Trophoblast cell (in vitro differentiated cells and primary cell): ENCODE measurements around the gene NLRC5.

Source experiments
- DNase-seq, 2 donors: peaks; one replicate each; pipeline ENCODE4 v3.0.0-alpha.2; 2016
- H2AFZ ChIP-seq: 2 replicates; pipeline ENCODE4 v1.6.1; 2013; ENCODE audit warnings: low read length, moderate library complexity, mild to moderate bottlenecking; ENCODE audit not compliant: insufficient read depth, poor library complexity
- H2AK5ac ChIP-seq: 2 replicates; pipeline ENCODE4 v1.6.1; 2013; ENCODE audit warnings: mild to moderate bottlenecking, low read length
- H2BK120ac ChIP-seq: 2 replicates; pipeline ENCODE4 v1.6.1; 2013; ENCODE audit warnings: low read length, mild to moderate bottlenecking, moderate library complexity; ENCODE audit not compliant: insufficient read depth, poor library complexity
- H2BK12ac ChIP-seq: 2 replicates; pipeline ENCODE4 v1.6.1; 2013; ENCODE audit warnings: mild to moderate bottlenecking, low read length, moderate library complexity
- H2BK5ac ChIP-seq: 2 replicates; pipeline ENCODE4 v1.6.1; 2013; ENCODE audit warnings: low read length, low read depth, moderate library complexity, mild to moderate bottlenecking; ENCODE audit not compliant: poor library complexity
- H3K14ac ChIP-seq: 2 replicates; pipeline ENCODE4 v1.6.1; 2013; ENCODE audit warnings: mild to moderate bottlenecking, low read length
- H3K18ac ChIP-seq: 2 replicates; pipeline ENCODE4 v1.6.1; 2013; ENCODE audit warnings: mild to moderate bottlenecking, low read length
- H3K23ac ChIP-seq: 2 replicates; pipeline ENCODE4 v1.6.1; 2013; ENCODE audit warnings: low read length
- H3K27ac ChIP-seq: 2 replicates; pipeline ENCODE4 v1.5.1; 2013; ENCODE audit warnings: low read depth, mild to moderate bottlenecking, inconsistent platforms, low read length, moderate library complexity
- H3K27me3 ChIP-seq: 2 replicates; pipeline ENCODE4 v1.6.1; 2013; ENCODE audit warnings: inconsistent platforms, mild to moderate bottlenecking, low read length, moderate library complexity; ENCODE audit not compliant: insufficient read depth
- H3K36me3 ChIP-seq, 2 experiments: 1 replicate in 1 of 2; 2 replicates in 1 of 2; pipeline ENCODE4 v1.6.1; 2013; ENCODE audit warnings: low read length in 2 of 2, mild to moderate bottlenecking in 2 of 2, moderate library complexity in 1 of 2; ENCODE audit not compliant: insufficient read depth in 2 of 2, control insufficient read depth in 1 of 2
- H3K4ac ChIP-seq: 2 replicates; pipeline ENCODE4 v1.6.1; 2013; ENCODE audit warnings: low read depth, mild to moderate bottlenecking, low read length, moderate library complexity
- H3K4me1 ChIP-seq, 2 experiments: 1 replicate in 1 of 2; 2 replicates in 1 of 2; pipeline ENCODE4 v1.6.1; 2013; ENCODE audit warnings: low read length in 2 of 2, mild to moderate bottlenecking in 2 of 2, moderate library complexity in 1 of 2; ENCODE audit not compliant: insufficient read depth in 2 of 2, control insufficient read depth in 1 of 2
- H3K4me2 ChIP-seq: 2 replicates; pipeline ENCODE4 v1.6.1; 2013; ENCODE audit warnings: inconsistent platforms, mild to moderate bottlenecking, low read length, moderate library complexity
- H3K4me3 ChIP-seq: 2 replicates; pipeline ENCODE4 v1.5.1; 2013; ENCODE audit warnings: mild to moderate bottlenecking, low read depth, low read length, inconsistent platforms
- H3K79me1 ChIP-seq: one replicate; pipeline ENCODE4 v1.6.1; 2013; ENCODE audit warnings: low read length
- H3K79me2 ChIP-seq: 2 replicates; pipeline ENCODE4 v1.6.1; 2013; ENCODE audit warnings: low read length, mild to moderate bottlenecking; ENCODE audit not compliant: control insufficient read depth, insufficient read depth, poor library complexity
- H3K9ac ChIP-seq: 2 replicates; pipeline ENCODE4 v1.6.1; 2013; ENCODE audit warnings: mild to moderate bottlenecking, low read length
- H3K9me3 ChIP-seq: 2 replicates; pipeline ENCODE4 v1.6.1; 2013; ENCODE audit warnings: low read depth, mild to moderate bottlenecking, control low read depth, inconsistent platforms, low read length; ENCODE audit not compliant: insufficient read depth
- H4K12ac ChIP-seq: 2 replicates; pipeline ENCODE4 v1.6.1; 2013; ENCODE audit warnings: low read depth, mild to moderate bottlenecking, low read length, moderate library complexity
- H4K8ac ChIP-seq: 2 replicates; pipeline ENCODE4 v1.6.1; 2013; ENCODE audit warnings: low read depth, mild to moderate bottlenecking, low read length, moderate library complexity
- H4K91ac ChIP-seq: one replicate; pipeline ENCODE4 v1.6.1; 2013; ENCODE audit warnings: low read depth, mild to moderate bottlenecking, low read length, moderate library complexity
- WGBS: extraction: QIAGEN DNeasy Blood & Tissue Kit; methylation state at CpG from one replicate; pipeline ENCODE4 v1.1.7; 2013; ENCODE audit warnings: missing lambda C conversion rate; ENCODE audit not compliant: insufficient read length, insufficient coverage; ENCODE audit errors: extremely low coverage; 5-methylcytosine and 5-hydroxymethylcytosine counted together

NLRC5 gene

GRCh38 chr16:56977823-56978430, 11.4 kb upstream of the NLRC5 start:
- H3K36me3 ChIP-seq, result no peaks in the 10 kb centered on the region
- no peak overlapping the region for H2AK5ac ChIP-seq
- no peaks in the 10 kb centered on the region for H3K27me3 ChIP-seq
- WGBS, result no CpG with 5 or more reads among the region's 11 CpGs
- H3K4me1 ChIP-seq, result no peaks in the 10 kb centered on the region
- H3K4me2 ChIP-seq, result no peak overlapping the region
- H4K8ac ChIP-seq, result no peak overlapping the region
- H2BK12ac ChIP-seq, result no peak overlapping the region
- no peak overlapping the region for H3K23ac ChIP-seq
- no peak overlapping the region for H3K9ac ChIP-seq
- no peak overlapping the region for H2BK120ac ChIP-seq
- H3K4me3 ChIP-seq, result no peak overlapping the region
- no peak overlapping the region for H3K18ac ChIP-seq
- H4K12ac ChIP-seq, result no peak overlapping the region
- H2AFZ ChIP-seq, result no peak overlapping the region
- peaks cover 4% of the 10 kb centered on the region for H3K9me3 ChIP-seq
- H3K4ac ChIP-seq, result no peak overlapping the region
- H4K91ac ChIP-seq, result no peak overlapping the region
- H3K27ac ChIP-seq, result no peak overlapping the region
- peak; percentile 29 to 57 for DNase-seq
- H3K79me2 ChIP-seq, result no peaks in the 10 kb centered on the region
- H2BK5ac ChIP-seq, result no peak overlapping the region
- no peak overlapping the region for H3K14ac ChIP-seq
- H3K79me1 ChIP-seq, result no peaks in the 10 kb centered on the region

- no peak overlapping the region for H2AK5ac ChIP-seq
- H2AFZ ChIP-seq, result no peak overlapping the region
- no peak overlapping the region for H2BK120ac ChIP-seq
- H3K4me2 ChIP-seq, result no peak overlapping the region
- H4K91ac ChIP-seq, result no peak overlapping the region
- no peaks in the 10 kb centered on the region for H3K36me3 ChIP-seq
- WGBS, result no CpG with 5 or more reads among the region's 4 CpGs
- H3K23ac ChIP-seq, result no peak overlapping the region
- H3K18ac ChIP-seq, result no peak overlapping the region
- no peak overlapping the region for H3K4ac ChIP-seq
- H2BK5ac ChIP-seq, result no peak overlapping the region
- no peak overlapping the region for H2BK12ac ChIP-seq
- H3K79me2 ChIP-seq, result no peaks in the 10 kb centered on the region
- no peak overlapping the region for H4K12ac ChIP-seq
- H3K27ac ChIP-seq, result no peak overlapping the region
- no peak overlapping the region for H3K14ac ChIP-seq
- H3K27me3 ChIP-seq, result no peaks in the 10 kb centered on the region
- no peaks in the 10 kb centered on the region for H3K4me1 ChIP-seq
- no peak for DNase-seq
- H4K8ac ChIP-seq, result no peak overlapping the region
- no peak overlapping the region for H3K9ac ChIP-seq
- H3K9me3 ChIP-seq, result no peaks in the 10 kb centered on the region
- no peak overlapping the region for H3K4me3 ChIP-seq
- no peaks in the 10 kb centered on the region for H3K79me1 ChIP-seq
Observed at GRCh38 chr16:56980201-56980535, 9.2 kb upstream of the NLRC5 start.

GRCh38 chr16:56980792-56981724, 8.3 kb upstream of the NLRC5 start:
- Histone ChIP-seq H2AK5ac (no peak overlapping the region), H3K4me1 (no peaks in the 10 kb centered on the region), H3K9ac (no peak overlapping the region), H3K36me3 (no peaks in the 10 kb centered on the region), H3K27me3 (no peaks in the 10 kb centered on the region), H3K27ac (no peak overlapping the region), H3K4ac (no peak overlapping the region), H3K23ac (no peak overlapping the region), H2BK5ac (no peak overlapping the region), H3K79me1 (no peaks in the 10 kb centered on the region), H3K14ac (no peak overlapping the region), H2BK12ac (no peak overlapping the region), H4K12ac (no peak overlapping the region), H3K9me3 (no peaks in the 10 kb centered on the region), H2BK120ac (no peak overlapping the region), H4K91ac (no peak overlapping the region), H2AFZ (no peak overlapping the region), H4K8ac (no peak overlapping the region), H3K4me3 (no peak overlapping the region), H3K4me2 (no peak overlapping the region), H3K18ac (no peak overlapping the region), H3K79me2 (no peaks in the 10 kb centered on the region)
- no peak for DNase-seq
- no CpG with 5 or more reads among the region's 16 CpGs for WGBS

GRCh38 chr16:56981729-56982271, 7.6 kb upstream of the NLRC5 start:
- Histone ChIP-seq H2BK120ac (no peak overlapping the region), H3K23ac (no peak overlapping the region), H2BK12ac (no peak overlapping the region), H3K4me3 (no peak overlapping the region), H3K27ac (no peak overlapping the region), H4K12ac (no peak overlapping the region), H3K79me2 (no peaks in the 10 kb centered on the region), H4K91ac (no peak overlapping the region), H2AK5ac (no peak overlapping the region), H3K14ac (no peak overlapping the region), H3K27me3 (no peaks in the 10 kb centered on the region), H3K4ac (no peak overlapping the region), H4K8ac (no peak overlapping the region), H3K36me3 (no peaks in the 10 kb centered on the region), H3K4me1 (no peaks in the 10 kb centered on the region), H3K18ac (no peak overlapping the region), H2BK5ac (no peak overlapping the region), H2AFZ (no peak overlapping the region), H3K9ac (no peak overlapping the region), H3K9me3 (no peaks in the 10 kb centered on the region), H3K79me1 (no peaks in the 10 kb centered on the region), H3K4me2 (no peak overlapping the region)
- no peak for DNase-seq
- no CpG with 5 or more reads among the region's 12 CpGs for WGBS
